HepG2 (cell line): ENCODE results near the gene APC2. TPM values are rescaled to one million over a fixed set of nuclear protein-coding genes. Genes with fewer than 3 reads are reported as not detected.

Experiments used
- ATAC-seq: fragments of 200-7000 bp; cut with Tn5 transposase; 3 replicates; pipeline ENCODE4 v1.9.1; 2020; ENCODE audit warnings: mild to moderate bottlenecking, moderate library complexity
- BruUV-seq: library from RNA; stranded (reverse); fragments of 400-500 nt; replicated peaks from 2 replicates; lab custom pipeline; 2021; lab: Mats Ljungman, UMichigan
- CTCF ChIA-PET: fragments of 300-600 bp; formaldehyde crosslinking; extraction: SDS; loops from one replicate; lab custom pipeline; 2021; ENCODE audit warnings: low total read pairs, inconsistent platforms, low intra/inter-chr PET ratio; lab: Yijun Ruan, JAX
- POLR2A ChIA-PET: fragments of 350-600 bp; sonication (Branson Sonifier 250); formaldehyde crosslinking; loops from one replicate; lab custom pipeline; 2020; ENCODE audit warnings: antibody characterized with exemption, inconsistent platforms; lab: Yijun Ruan, JAX
- DNase-seq: peaks from one replicate; pipeline ENCODE4 v3.0.0-alpha.2; 2015; ENCODE audit warnings: low spot score
- FAIRE-seq: peaks from 3 replicates; lab custom pipeline; 2011; peaks lifted over from hg19 to GRCh38; lab: Jason Lieb, UNC
- H2AFZ ChIP-seq: one replicate; pipeline ENCODE4 v1.6.1; 2011; ENCODE audit warnings: low read length, inconsistent platforms
- H3K27ac ChIP-seq: fragments of 300-600 bp; 3 replicates; pipeline ENCODE4 v1.8.0; 2011; ENCODE audit warnings: mixed run types, mild to moderate bottlenecking, mixed read lengths, low read length, inconsistent platforms; ENCODE audit not compliant: insufficient read depth; ENCODE audit errors: extremely low read length
- H3K27me3 ChIP-seq, 2 experiments: fragments of 200-600 bp in 1 of 2; 2 replicates in 1 of 2; 3 replicates in 1 of 2; pipeline versions ENCODE4 v1.6.0 to v1.8.0; 2011; ENCODE audit warnings: low read length in 2 of 2, mild to moderate bottlenecking in 2 of 2, moderate library complexity in 2 of 2, inconsistent platforms in 1 of 2; ENCODE audit not compliant: insufficient read depth in 2 of 2, control insufficient read depth in 1 of 2
- H3K36me3 ChIP-seq, 2 experiments: fragments of 200-600 bp in 1 of 2; replicated peaks in 1 of 2; 2 replicates in 1 of 2; 3 replicates in 1 of 2; pipeline versions ENCODE4 v1.5.1 to v1.8.0; 2011; ENCODE audit warnings: low read length in 2 of 2, inconsistent platforms in 1 of 2; ENCODE audit not compliant: insufficient read depth in 2 of 2, control insufficient read depth in 1 of 2
- H3K4me1 ChIP-seq: 2 replicates; pipeline ENCODE4 v1.5.1; 2012; ENCODE audit warnings: low read length, inconsistent platforms; ENCODE audit not compliant: insufficient read depth
- H3K4me2 ChIP-seq: 2 replicates; pipeline ENCODE4 v1.6.0; 2011; ENCODE audit warnings: low read depth, low read length, inconsistent platforms
- H3K4me3 ChIP-seq, 3 experiments: fragments of 200-600 bp in 1 of 3; sonication (generic), shearing (Covaris generic) in 1 of 3; replicated peaks in 1 of 3; 2 replicates each; pipeline ENCODE4 v1.5.1; 2011 to 2016; ENCODE audit warnings: low read length in 3 of 3, inconsistent platforms in 2 of 3, low read depth in 2 of 3, mild to moderate bottlenecking in 2 of 3, control low read depth in 1 of 3, mixed read lengths in 1 of 3; ENCODE audit not compliant: insufficient read depth in 1 of 3
- H3K79me2 ChIP-seq: one replicate; pipeline ENCODE4 v1.6.1; 2011; ENCODE audit warnings: low read length, inconsistent platforms; ENCODE audit not compliant: insufficient read depth
- H3K9ac ChIP-seq: 2 replicates; pipeline ENCODE4 v1.6.0; 2011; ENCODE audit warnings: mild to moderate bottlenecking, low read depth, low read length, inconsistent platforms; ENCODE audit not compliant: insufficient read depth
- H3K9me3 ChIP-seq: 2 replicates; pipeline ENCODE4 v1.5.1; 2012; ENCODE audit warnings: mild to moderate bottlenecking, low read length
- H4K20me1 ChIP-seq: 2 replicates; pipeline ENCODE4 v1.6.0; 2011; ENCODE audit warnings: inconsistent platforms, mild to moderate bottlenecking, low read length, moderate library complexity; ENCODE audit not compliant: insufficient read depth
- FLYWCH1 ChIP-seq: sonication (generic); formaldehyde crosslinking; IDR thresholded peaks from 2 replicates; pipeline ENCODE4 v1.8.1; 2023; ENCODE audit warnings: mild to moderate bottlenecking, missing genetic modification reagents
- HMGA1 ChIP-seq: sonication (generic); formaldehyde crosslinking; conservative IDR thresholded peaks from 2 replicates; pipeline ENCODE4 v1.4.0; 2020; ENCODE audit warnings: missing genetic modification reagents
- TBP ChIP-seq: sonication (generic); formaldehyde crosslinking; IDR thresholded peaks from 2 replicates; pipeline ENCODE4 v1.5.0; 2020; ENCODE audit warnings: missing genetic modification reagents
- ZKSCAN8 ChIP-seq: IDR thresholded peaks from 2 replicates; pipeline ENCODE4 v1.6.1; 2016; ENCODE audit warnings: borderline replicate concordance, missing genetic modification reagents, missing compliant biosample characterization
- ZNF225 ChIP-seq: sonication (generic); formaldehyde crosslinking; IDR thresholded peaks from 2 replicates; pipeline ENCODE4 v1.4.0; 2020; ENCODE audit warnings: mild to moderate bottlenecking, missing genetic modification reagents
- ZNF230 ChIP-seq: sonication (generic); formaldehyde crosslinking; IDR thresholded peaks from 2 replicates; pipeline ENCODE4 v1.4.0; 2020; ENCODE audit warnings: mild to moderate bottlenecking, missing genetic modification reagents
- ZNF335 ChIP-seq: sonication (generic); formaldehyde crosslinking; IDR thresholded peaks from 2 replicates; pipeline ENCODE4 v1.4.0; 2020; ENCODE audit warnings: missing genetic modification reagents
- ZNF337 ChIP-seq: sonication (generic); formaldehyde crosslinking; IDR thresholded peaks from 2 replicates; pipeline ENCODE4 v1.5.1; 2020; ENCODE audit warnings: missing genetic modification reagents, low read depth, mild to moderate bottlenecking, borderline replicate concordance
- ZNF768 ChIP-seq: sonication (generic); formaldehyde crosslinking; IDR thresholded peaks from 2 replicates; pipeline ENCODE4 v1.4.0; 2020; ENCODE audit warnings: missing genetic modification reagents
- ZSCAN21 ChIP-seq: sonication (generic); formaldehyde crosslinking; IDR thresholded peaks from 2 replicates; pipeline ENCODE4 v1.8.0; 2022; ENCODE audit warnings: mild to moderate bottlenecking, missing genetic modification reagents, moderate library complexity, borderline replicate concordance
- WGBS: methylation state at CpG from one replicate; pipeline ENCODE4 v1.1.6; 2017; ENCODE audit warnings: low lambda C conversion rate; 5-methylcytosine and 5-hydroxymethylcytosine counted together
- in situ Hi-C: cut with HindIII; loops from 2 replicates; pipeline ENCODE4 v1.10.0; 2017; ENCODE audit warnings: low pct_unique_long_range_greater_than_20kb; ENCODE audit not compliant: extremely low pct_ligation_motif_present
- intact Hi-C: fragments of 100-400 bp; cut with micrococcal nuclease; formaldehyde crosslinking; loops from one replicate; pipeline ENCODE4 v1.10.0; 2022; ENCODE audit not compliant: unreplicated experiment
- polyA plus RNA-seq, 8 experiments: library from polyadenylated mRNA; depleted of rRNA in 3 of 8; stranded (reverse) in 7 of 8; unstranded in 1 of 8; fragments of >200 nt; fragmentation: Illumina TruSeq in 4 of 8; extraction: Trizol in 4 of 8; gene quantifications; 2 replicates each; pipeline versions ENCODE4 v1.2.1 to v1.2.3, GENCODE V29; 2011 to 2016; ENCODE audit warnings: low read depth in 4 of 8, missing spikeins in 1 of 8, mixed read lengths in 1 of 8; ENCODE audit not compliant: insufficient read depth in 1 of 8
- total RNA-seq, 5 experiments: library from RNA; depleted of rRNA; stranded (reverse); fragments of >200 nt; fragmentation: Illumina TruSeq; extraction: Trizol; gene quantifications; 2 replicates each; pipeline ENCODE4 v1.2.3, GENCODE V29; 2016; ENCODE audit warnings: low read depth in 1 of 5

The APC2 gene
- total and polyA plus RNA-seq, 2 of the 13 experiments (the other 11 are each of a cell fraction or from before 2014, with no cell fraction given) = 0.08 to 0.22 TPM

DNA sequence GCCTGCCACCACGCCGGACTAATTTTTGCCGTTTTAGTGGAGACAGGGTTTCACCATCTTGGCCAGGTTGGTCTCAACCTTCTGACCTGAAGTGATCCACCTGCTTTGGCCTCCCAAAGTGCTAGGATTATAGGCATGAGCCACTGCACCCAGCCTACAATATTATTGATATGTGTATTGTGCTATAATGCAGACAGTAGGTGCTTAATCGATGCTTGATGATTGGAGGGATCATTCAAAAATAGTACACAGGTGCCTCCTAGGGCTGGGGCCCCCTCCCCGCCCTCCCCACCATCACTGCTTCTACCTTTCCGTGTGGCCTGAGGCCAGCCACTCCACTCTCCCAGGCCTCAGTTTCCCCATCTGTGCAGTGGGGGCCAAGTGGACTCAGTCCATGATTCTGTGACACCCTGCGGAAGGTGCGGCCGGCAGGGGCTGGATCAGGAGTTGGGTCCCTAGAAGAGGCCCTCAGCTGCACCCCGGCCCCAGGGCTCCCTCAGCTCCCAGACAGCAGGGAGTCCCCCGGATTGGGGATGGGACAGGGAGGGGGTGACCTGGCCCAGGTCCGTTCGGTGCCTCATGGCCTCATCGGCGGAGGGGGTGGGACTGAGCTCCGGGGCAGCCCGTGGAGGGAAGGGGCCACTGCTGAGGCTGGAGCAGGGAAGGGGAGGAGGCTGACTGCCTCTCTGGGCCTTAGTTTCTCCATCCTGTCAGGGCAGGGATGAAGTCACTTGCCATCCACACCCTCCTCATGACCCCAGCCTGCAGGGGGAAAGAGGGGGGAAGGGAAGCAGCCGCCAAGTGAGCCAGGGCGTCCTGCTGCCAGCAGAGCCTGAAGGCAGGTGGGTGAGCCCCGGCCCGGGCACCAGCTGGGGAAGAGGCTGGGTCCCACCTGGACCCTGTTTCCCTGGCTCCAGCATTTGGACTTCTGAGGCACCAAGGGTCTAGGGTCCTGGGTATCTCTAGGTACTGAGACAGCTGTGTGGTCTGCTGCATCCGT is 61.7 kb downstream of the APC2 start:
- H3K4me3 ChIP-seq = no peak overlapping the region
- H3K27me3 ChIP-seq = peaks cover 0 to 9% of the 10 kb centered on the region in 2 experiments; a peak in 2 of 5 replicates
- H3K27ac ChIP-seq = no peak overlapping the region
- no peak overlapping the region for H3K9ac ChIP-seq
- H3K9me3 ChIP-seq = no peaks in the 10 kb centered on the region
- H2AFZ ChIP-seq = no peak overlapping the region
- no peaks in the 10 kb centered on the region for H3K36me3 ChIP-seq
- H4K20me1 ChIP-seq = no peaks in the 10 kb centered on the region
- ChIA-PET POLR2A (no interaction called here), CTCF (no interaction called here)
- WGBS = 88% methylated on average over 10 of the region's 22 CpGs
- no peak for DNase-seq
- no peak for ATAC-seq
- no peak for FAIRE-seq
- in situ Hi-C loops = loop anchor here (5.0 kb wide), 1 partner anchor 54 kb away; no protein-coding TSS in a partner anchor
- intact Hi-C loops = no loop called here
- BruUV-seq = no TSS peak
- H3K4me2 ChIP-seq = peak overlapping the region; percentile 75; the same call in 1 of the 2 replicates
- no peaks in the 10 kb centered on the region for H3K79me2 ChIP-seq
- peak; percentile 83 for TF ChIP-seq ZKSCAN8
- TF ChIP-seq ZNF230 (CRISPR knock-in tag) = no peak
- no peak for TF ChIP-seq ZNF225 (CRISPR knock-in tag)
- no peak for TF ChIP-seq ZNF335 (CRISPR knock-in tag)
- no peak for TF ChIP-seq TBP (CRISPR knock-in tag)
- no peak for TF ChIP-seq ZSCAN21 (CRISPR knock-in tag)
- no peak for TF ChIP-seq HMGA1
- no peak for TF ChIP-seq ZNF337
- TF ChIP-seq FLYWCH1 (CRISPR knock-in tag) = no peak
- TF ChIP-seq ZNF768 = peak; percentile 66; the same call in 1 of the 2 replicates
- peaks cover 34% of the 10 kb centered on the region for H3K4me1 ChIP-seq
